ENCODE results near the gene IFIT3.
A peak's percentile ranks its signal among the peaks of the same experiment; 100 is the strongest.
"Not testable (repeated sequence)": the region's sequence is repeated elsewhere in the genome, so short reads cannot be mapped to it uniquely, and the experiment has no call there.

Gene IFIT3

DNA sequence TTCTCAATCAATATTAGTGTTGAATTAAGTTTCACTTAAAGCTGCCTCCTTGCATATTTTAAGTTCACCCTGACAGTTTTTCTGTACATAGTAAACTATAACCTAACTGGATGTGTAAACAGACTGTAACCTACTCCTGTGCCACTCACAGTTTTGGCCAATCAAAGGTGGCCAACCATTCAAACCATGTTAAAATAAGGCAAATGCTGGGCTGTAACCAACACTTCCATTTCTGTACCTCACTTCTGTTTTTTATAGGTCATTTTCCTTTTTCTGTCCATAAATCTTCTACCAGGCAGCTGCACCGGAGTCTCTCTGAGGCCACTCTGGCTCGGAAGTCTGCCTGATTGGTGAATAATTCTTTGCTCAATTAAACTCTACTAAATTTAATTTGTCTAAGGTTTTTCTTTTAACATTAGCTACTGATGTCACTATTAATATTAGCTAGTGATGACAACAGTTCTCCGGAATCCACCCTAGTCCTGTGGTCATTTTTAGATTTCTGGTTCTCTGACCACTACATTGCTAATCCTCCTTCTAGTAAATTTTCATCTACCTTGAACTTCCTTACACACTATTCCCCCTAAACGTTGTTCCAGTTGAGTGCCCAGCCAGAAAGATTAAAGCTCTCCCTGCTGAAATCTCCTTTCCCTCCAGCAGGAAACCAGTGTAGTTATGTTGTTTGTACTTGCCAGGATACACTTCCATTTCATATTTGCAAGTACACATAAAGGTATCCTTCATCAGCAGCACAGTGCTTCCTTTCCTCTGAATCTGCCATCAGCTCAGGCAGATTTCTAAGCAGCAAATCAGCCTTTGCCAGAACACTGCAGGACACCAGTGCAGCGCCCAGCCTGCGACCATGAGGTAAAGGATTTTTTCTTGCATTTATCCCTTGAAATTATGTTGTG, 44.5 kb upstream of the IFIT3 start:
- peak overlapping the region; percentile 13 for H3K4me3 ChIP-seq (replicated peaks; ENCODE audit: low read depth, low read length)
- TF ChIP-seq, protein P1, sequence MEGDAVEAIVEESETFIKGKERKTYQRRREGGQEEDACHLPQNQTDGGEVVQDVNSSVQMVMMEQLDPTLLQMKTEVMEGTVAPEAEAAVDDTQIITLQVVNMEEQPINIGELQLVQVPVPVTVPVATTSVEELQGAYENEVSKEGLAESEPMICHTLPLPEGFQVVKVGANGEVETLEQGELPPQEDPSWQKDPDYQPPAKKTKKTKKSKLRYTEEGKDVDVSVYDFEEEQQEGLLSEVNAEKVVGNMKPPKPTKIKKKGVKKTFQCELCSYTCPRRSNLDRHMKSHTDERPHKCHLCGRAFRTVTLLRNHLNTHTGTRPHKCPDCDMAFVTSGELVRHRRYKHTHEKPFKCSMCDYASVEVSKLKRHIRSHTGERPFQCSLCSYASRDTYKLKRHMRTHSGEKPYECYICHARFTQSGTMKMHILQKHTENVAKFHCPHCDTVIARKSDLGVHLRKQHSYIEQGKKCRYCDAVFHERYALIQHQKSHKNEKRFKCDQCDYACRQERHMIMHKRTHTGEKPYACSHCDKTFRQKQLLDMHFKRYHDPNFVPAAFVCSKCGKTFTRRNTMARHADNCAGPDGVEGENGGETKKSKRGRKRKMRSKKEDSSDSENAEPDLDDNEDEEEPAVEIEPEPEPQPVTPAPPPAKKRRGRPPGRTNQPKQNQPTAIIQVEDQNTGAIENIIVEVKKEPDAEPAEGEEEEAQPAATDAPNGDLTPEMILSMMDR (IDR thresholded peaks at IDR 0.05; ENCODE audit: low read depth, low read length, missing control alignments) = no peak

DNA sequence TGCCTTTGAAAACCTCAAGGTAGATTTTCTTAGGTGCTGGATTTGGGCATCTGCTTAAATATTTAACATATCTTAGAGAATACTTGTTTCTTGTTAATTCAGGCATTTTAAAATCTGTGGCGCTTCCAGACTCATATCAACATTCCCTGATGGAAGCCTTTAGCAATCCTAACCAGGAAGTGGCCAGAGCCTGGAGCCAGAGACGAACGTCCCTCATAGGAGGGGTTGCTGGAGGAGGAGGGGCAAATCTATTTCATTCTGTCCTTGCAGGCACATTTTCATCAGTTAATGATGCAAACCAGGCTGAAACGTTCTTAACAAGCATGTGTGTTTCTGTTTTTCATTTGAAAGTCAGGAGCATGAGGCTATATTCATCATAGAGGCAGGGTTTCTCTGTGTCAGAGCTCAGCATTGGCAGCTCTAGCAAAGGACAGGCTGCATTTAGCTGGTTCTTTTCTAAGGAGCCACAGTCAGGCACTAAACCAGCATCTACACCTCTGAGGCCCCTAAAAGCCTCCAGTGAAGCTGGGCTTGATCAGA, 43.8 kb upstream of the IFIT3 start:
- TF ChIP-seq, protein P1 (IDR thresholded peaks at IDR 0.05; ENCODE audit: low read depth, low read length, missing control alignments) = no peak
- H3K4me3 ChIP-seq (replicated peaks; ENCODE audit: low read depth, low read length) = peak overlapping the region; percentile 13
- DNase-seq (ENCODE audit: extremely low read depth, low read depth) = peak; percentile 78

More for the DNA sequence above, 44.5 kb upstream of the IFIT3 start:
- no peak for DNase-seq (ENCODE audit: extremely low read depth, low read depth)

DNA sequence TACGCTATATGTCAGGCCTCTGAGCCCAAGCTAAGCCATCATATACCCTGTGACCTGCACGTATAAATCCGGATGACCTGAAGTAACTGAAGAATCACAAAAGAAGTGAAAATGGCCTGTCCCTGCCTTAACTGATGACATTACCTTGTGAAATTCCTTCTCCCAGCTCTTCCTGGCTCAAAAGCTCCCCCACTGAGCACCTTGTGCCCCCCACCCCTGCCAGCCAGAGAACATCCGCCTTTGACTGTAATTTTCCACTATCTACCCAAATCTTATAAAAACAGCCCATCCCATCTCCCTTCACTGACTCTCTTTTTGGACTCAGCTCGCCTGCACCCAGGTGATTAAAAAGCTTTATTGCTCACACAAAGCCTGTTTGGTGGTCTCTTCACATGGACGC, 43.1 kb upstream of the IFIT3 start:
- not testable (repeated sequence) for DNase-seq (ENCODE audit: extremely low read depth, low read depth); H3K4me3 ChIP-seq (replicated peaks; ENCODE audit: low read depth, low read length)

DNA sequence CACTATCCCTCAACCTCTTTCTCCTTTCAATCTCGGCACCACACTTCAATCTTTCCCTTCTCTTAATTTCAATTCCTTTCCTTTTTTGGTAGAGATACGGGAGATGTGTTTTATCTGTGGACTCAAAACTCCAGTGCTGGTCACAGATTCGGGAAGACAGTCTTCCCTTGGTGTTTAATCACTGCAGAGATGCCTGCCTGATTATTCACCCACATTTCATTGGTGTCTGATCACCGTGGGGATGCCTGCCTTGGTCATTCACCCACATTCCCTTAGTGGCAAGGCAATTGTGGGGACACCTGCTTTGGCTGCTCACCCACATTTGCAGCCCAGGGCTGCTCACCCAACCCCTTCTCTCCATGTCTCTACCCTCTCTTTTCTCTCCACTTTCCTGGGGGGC, 42.5 kb upstream of the IFIT3 start:
- not testable (repeated sequence) for DNase-seq (ENCODE audit: extremely low read depth, low read depth)

DNA sequence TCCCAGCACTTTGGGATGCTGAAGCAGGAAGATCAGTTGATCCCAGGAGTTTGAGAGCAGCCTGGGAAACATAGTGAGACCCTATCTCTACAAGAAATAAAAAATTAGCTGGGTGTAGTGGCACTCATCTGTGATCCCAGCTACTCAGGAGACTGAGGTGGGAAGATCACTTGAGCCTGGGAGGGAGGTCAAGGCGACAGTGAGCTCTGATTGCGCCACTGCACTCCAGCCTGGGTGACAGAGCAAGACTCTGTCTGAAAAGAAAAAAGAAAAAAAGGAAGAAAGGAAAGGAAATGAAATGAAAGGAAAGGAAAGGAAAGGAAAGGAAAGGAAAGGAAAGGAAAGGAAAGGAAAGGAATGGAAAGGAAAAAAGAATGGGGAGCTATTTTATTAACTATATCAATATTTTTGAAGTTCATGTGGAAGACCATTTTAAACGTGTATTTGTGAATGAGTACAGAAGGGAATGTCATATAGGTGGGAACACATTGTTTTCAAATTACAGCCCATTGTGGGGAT, 33.0 kb upstream of the IFIT3 start:
- no peak for DNase-seq (ENCODE audit: extremely low read depth, low read depth)
- H3K4me3 ChIP-seq (replicated peaks; ENCODE audit: low read depth, low read length) = no peak overlapping the region
- TF ChIP-seq, protein P1 (IDR thresholded peaks at IDR 0.05; ENCODE audit: low read depth, low read length, missing control alignments) = no peak

More for the DNA sequence above, 42.5 kb upstream of the IFIT3 start:
- H3K4me3 ChIP-seq (replicated peaks; ENCODE audit: low read depth, low read length) = not testable (repeated sequence)

DNA sequence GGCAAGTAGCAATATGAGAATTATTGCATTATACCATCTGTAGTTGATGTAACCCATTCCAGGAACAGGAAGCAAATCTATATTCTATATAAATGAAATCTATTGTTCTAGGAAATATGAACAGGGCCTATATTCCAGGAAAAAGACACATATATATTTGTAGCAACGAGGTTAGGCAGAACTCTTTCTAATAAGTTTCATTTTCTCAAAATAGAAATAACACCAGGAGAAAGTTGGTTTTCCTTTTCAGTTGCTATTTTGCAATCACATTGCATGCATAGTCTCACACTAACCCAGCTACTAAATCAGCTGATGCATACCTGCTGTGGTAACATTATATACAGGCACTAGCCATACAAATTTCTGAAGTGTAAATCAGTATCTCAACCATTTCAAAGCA, 32.2 kb upstream of the IFIT3 start:
- no peak overlapping the region for H3K4me3 ChIP-seq (replicated peaks; ENCODE audit: low read depth, low read length)
- no peak for DNase-seq (ENCODE audit: extremely low read depth, low read depth)
- TF ChIP-seq, protein P1 (IDR thresholded peaks at IDR 0.05; ENCODE audit: low read depth, low read length, missing control alignments) = no peak

DNA sequence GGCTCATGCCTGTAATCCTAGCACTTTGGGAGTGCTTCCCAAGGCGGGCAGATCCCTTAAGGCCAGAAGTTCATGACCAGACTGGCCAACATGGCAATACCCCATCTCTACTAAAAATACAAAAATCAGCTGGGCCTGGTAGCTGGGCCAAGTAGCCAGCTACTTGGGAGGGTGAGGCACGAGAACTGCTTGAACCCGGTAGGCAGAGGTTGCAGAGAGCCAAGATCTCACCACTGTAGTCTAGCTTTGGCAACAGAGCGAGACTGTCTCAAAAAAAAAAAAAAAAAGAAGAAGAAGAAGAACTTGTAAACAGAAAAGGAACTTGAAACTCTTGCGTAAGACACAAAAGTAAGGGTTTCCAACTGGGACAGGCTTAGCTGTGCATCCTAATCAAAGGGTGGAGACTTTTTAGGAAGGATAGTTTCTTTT, 31.6 kb upstream of the IFIT3 start:
- TF ChIP-seq, protein P1 (IDR thresholded peaks at IDR 0.05; ENCODE audit: low read depth, low read length, missing control alignments) = no peak
- DNase-seq (ENCODE audit: extremely low read depth, low read depth) = no peak
- H3K4me3 ChIP-seq (replicated peaks; ENCODE audit: low read depth, low read length) = no peak overlapping the region

Data from HFF-Myc (cell line).